Osteoblast (primary cell): ENCODE data around the gene RNF217. TPM values are rescaled to one million over a fixed set of nuclear protein-coding genes. Genes with fewer than 3 reads are reported as not detected.
A peak's percentile ranks its signal among the peaks of the same experiment; 100 is the strongest.

Experiments used
- DNase-seq: peaks from one replicate; pipeline ENCODE4 v3.0.0; 2011; ENCODE audit warnings: low spot score, mixed read lengths; ENCODE audit not compliant: insufficient read length; ENCODE audit errors: missing footprints
- H2AFZ ChIP-seq: 2 replicates; pipeline ENCODE4 v1.6.0; 2011; ENCODE audit warnings: mild to moderate bottlenecking, low read length
- H3K27ac ChIP-seq: 2 replicates; pipeline ENCODE4 v1.5.1; 2011; ENCODE audit warnings: mild to moderate bottlenecking, low read depth, low read length, moderate library complexity
- H3K27me3 ChIP-seq: 2 replicates; pipeline ENCODE4 v1.6.0; 2012; ENCODE audit warnings: mild to moderate bottlenecking, control low read depth, inconsistent platforms, low read length, moderate library complexity; ENCODE audit not compliant: insufficient read depth
- H3K36me3 ChIP-seq: 2 replicates; pipeline ENCODE4 v1.5.1; 2011; ENCODE audit warnings: mild to moderate bottlenecking, low read length, control low read depth, moderate library complexity; ENCODE audit not compliant: insufficient read depth
- H3K4me1 ChIP-seq: 2 replicates; pipeline ENCODE4 v1.5.1; 2011; ENCODE audit warnings: mild to moderate bottlenecking, low read length, control low read depth, moderate library complexity; ENCODE audit not compliant: insufficient read depth
- H3K4me2 ChIP-seq: 2 replicates; pipeline ENCODE4 v1.6.0; 2011; ENCODE audit warnings: mild to moderate bottlenecking, low read length; ENCODE audit not compliant: insufficient read depth
- H3K4me3 ChIP-seq: fragments of 200-600 bp; sonication (generic); 3 replicates; pipeline ENCODE4 v1.5.1; 2012; ENCODE audit warnings: mild to moderate bottlenecking, low read length, inconsistent platforms; ENCODE audit not compliant: insufficient read depth
- H3K79me2 ChIP-seq: 2 replicates; pipeline ENCODE4 v1.6.0; 2012; ENCODE audit warnings: mild to moderate bottlenecking, low read length, control low read depth, inconsistent platforms; ENCODE audit not compliant: insufficient read depth
- H3K9me3 ChIP-seq: 2 replicates; pipeline ENCODE4 v1.5.1; 2011; ENCODE audit warnings: low read depth, low read length, control low read depth
- H4K20me1 ChIP-seq: 2 replicates; pipeline ENCODE4 v1.6.0; 2012; ENCODE audit warnings: mild to moderate bottlenecking, low read length, control low read depth; ENCODE audit not compliant: insufficient read depth
- CTCF ChIP-seq: IDR thresholded peaks from 2 replicates; pipeline ENCODE4 v1.5.1; 2011; ENCODE audit warnings: mild to moderate bottlenecking, low read depth, low read length, moderate library complexity; ENCODE audit errors: extremely low read depth
- total RNA-seq: library from RNA; depleted of rRNA; stranded (reverse); fragments of >200 nt; gene quantifications from 2 replicates; pipeline ENCODE4 v1.2.3, GENCODE V29; 2012

RNF217 gene
- total RNA-seq, 1 donor, result 22.8 TPM

- H3K27me3 ChIP-seq, result no peaks in the 10 kb centered on the region
- H3K79me2 ChIP-seq, result no peaks in the 10 kb centered on the region
- H3K4me1 ChIP-seq, result peaks cover 45% of the 10 kb centered on the region
- no peaks in the 10 kb centered on the region for H3K9me3 ChIP-seq
- H3K36me3 ChIP-seq, result no peaks in the 10 kb centered on the region
- no peak for TF ChIP-seq CTCF
- peak overlapping the region; percentile 85 for H3K27ac ChIP-seq
- peak; percentile 73 for DNase-seq
- no peaks in the 10 kb centered on the region for H4K20me1 ChIP-seq
- H2AFZ ChIP-seq, result no peak overlapping the region
- H3K4me2 ChIP-seq, result peak overlapping the region; percentile 60
- no peak overlapping the region for H3K4me3 ChIP-seq
These were observed 140.7 kb downstream of the RNF217 start for GRCh38 chr6:125102891-125103290.

DNA sequence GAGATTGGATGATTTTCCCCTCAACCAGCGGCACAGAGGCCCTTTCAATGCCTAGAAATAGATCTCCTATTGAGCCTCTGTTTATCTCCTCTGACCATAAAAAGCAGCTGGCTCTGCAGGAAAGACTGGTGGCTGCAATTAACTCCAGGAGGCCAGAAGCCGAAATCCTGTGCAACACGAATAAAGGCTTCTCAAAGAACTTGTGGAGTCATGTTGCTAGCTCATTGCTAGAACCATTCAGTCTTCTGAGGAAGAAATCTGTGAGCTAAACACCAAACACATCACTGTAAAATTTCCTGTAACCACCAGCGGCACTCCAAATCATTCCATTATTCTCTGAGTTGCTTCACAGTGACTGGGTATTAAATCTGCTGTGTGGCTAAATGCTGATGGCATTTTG, 142.2 kb downstream of the RNF217 start:
- peaks cover 42% of the 10 kb centered on the region for H3K4me1 ChIP-seq
- peaks cover 1% of the 10 kb centered on the region for H3K9me3 ChIP-seq
- no peaks in the 10 kb centered on the region for H4K20me1 ChIP-seq
- peak overlapping the region; percentile 62 for H3K4me2 ChIP-seq
- H3K79me2 ChIP-seq, result no peaks in the 10 kb centered on the region
- TF ChIP-seq CTCF, result no peak
- peak overlapping the region; percentile 85 for H3K27ac ChIP-seq
- peak; percentile 57 for DNase-seq
- no peaks in the 10 kb centered on the region for H3K36me3 ChIP-seq
- no peak overlapping the region for H3K4me3 ChIP-seq
- H2AFZ ChIP-seq, result peak overlapping the region; percentile 77
- H3K27me3 ChIP-seq, result no peaks in the 10 kb centered on the region

- Histone ChIP-seq H4K20me1 (no peaks in the 10 kb centered on the region), H2AFZ (peak overlapping the region; percentile 27), H3K4me3 (no peak overlapping the region), H3K36me3 (no peaks in the 10 kb centered on the region), H3K4me2 (no peak overlapping the region), H3K27me3 (no peaks in the 10 kb centered on the region), H3K9me3 (peaks cover 8% of the 10 kb centered on the region), H3K4me1 (peaks cover 27% of the 10 kb centered on the region), H3K27ac (no peak overlapping the region), H3K79me2 (no peaks in the 10 kb centered on the region)
- TF ChIP-seq CTCF, result no peak
- no peak for DNase-seq
These were observed 144.8 kb downstream of the RNF217 start for GRCh38 chr6:125107048-125107447.

- H3K27me3 ChIP-seq, result no peaks in the 10 kb centered on the region
- no peak overlapping the region for H3K4me3 ChIP-seq
- no peak for TF ChIP-seq CTCF
- no peak overlapping the region for H2AFZ ChIP-seq
- H3K79me2 ChIP-seq, result no peaks in the 10 kb centered on the region
- H3K4me2 ChIP-seq, result no peak overlapping the region
- no peaks in the 10 kb centered on the region for H3K36me3 ChIP-seq
- H4K20me1 ChIP-seq, result no peaks in the 10 kb centered on the region
- no peak overlapping the region for H3K27ac ChIP-seq
- H3K9me3 ChIP-seq, result peaks cover 8% of the 10 kb centered on the region
- no peak for DNase-seq
- H3K4me1 ChIP-seq, result peaks cover 19% of the 10 kb centered on the region
These were observed 145.7 kb downstream of the RNF217 start for GRCh38 chr6:125107896-125108295.
